HuH-7 (cell line): ENCODE results near the gene TANC1.

Experiments used
- DNase-seq: peaks from one replicate; pipeline ENCODE4 v3.0.0; 2011; ENCODE audit warnings: low spot score

TANC1 gene

DNA sequence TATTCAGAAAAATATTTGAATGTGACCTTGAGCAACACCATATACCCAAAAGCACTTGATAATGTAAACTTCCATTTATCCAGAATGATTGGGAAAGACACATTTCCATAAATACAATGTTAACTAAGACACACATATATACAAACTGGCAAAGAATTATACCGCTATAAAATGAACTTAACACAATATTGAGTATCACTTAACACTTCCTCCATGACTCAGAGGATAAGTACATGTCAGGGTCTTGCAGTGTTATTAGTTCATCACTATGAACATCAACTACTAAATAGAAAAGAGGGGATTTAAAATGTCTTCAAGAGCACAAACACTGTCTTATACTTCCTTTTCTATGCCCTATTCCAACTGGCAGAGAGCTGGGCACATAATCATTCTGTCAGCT, 299.5 kb downstream of the TANC1 start:
- DNase-seq, result no peak

DNA sequence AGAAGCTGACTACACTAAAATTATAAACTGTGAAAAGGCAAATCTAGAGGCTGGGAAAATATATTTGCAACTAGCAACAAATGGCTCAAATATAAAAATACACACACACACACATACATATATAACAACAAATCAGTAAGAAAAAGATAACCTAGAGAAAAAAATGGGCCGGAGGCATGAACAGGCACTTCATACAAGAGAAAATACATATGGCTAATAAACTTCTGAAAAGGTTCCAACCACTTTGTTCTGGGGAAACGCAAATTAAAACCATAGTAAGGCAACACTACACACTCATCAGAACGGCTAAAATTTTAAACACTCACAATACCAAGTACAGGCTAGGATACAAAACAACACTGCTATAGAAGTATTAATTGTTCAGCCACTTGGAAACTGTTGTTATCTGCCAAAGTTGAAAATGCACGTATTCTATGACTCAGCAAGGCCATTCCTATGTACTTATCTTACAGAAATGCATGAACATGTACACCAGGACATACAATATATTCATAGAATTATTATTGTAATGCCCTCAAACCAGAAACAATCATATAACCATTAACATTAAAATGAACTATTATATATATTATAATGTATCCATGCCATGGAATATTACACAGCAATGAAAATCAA, 302.4 kb downstream of the TANC1 start:
- no peak for DNase-seq

DNA sequence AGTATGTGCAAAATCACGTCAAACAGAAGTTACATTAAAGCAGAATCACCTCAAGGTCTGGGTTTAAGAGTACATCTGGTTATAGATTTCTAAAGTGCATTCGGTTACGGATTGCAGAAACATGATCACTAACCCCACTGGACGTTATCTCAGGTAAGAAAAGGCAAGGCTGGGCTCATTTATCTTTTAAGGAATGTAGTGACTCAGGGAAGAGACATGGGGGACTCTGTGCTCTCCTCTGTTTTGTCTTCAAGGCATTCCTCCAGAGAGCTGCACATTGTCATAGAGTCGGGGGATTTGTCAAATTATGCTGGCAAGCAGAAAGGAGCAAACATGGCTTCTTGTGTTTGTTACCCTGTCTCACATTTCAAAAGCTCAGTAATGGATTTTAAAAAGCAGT, 303.7 kb downstream of the TANC1 start:
- DNase-seq, result no peak

DNA sequence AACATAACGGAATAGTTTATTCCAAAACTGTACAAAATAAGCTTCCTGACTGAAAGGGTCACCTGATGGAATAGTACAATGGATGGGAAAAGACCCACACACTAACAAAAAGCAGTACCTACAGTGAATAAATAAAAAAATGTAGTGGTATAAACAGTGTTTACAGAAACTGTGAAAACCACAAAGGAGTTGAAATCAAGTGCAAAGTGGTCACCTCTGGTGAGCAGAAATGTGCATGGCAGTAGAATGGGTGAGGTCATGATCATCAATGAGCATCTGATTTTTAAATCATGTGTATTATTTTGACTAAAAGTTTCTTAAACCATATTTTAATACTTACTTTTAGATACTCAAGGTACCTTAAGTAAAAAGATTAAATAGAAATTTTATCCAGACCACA, 306.7 kb downstream of the TANC1 start:
- no peak for DNase-seq

DNA sequence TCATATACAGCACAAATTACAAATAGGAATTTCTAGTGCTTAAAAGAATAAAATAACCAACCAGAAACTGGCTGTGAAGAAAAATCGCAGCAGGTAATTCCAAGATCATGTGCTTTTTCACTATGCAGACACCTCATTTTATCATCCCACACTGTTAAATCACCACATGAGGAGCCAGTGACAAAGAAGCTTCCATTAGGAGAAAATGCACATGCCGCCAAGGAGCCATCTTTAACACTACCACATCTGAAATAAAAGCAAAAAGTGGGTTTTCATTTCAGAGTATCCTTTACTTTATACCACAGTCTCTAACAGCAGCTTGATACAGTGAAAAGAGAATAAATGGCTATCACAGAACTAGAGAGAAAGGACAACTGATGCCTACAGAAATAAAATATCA, 311.3 kb downstream of the TANC1 start:
- DNase-seq, result no peak

DNA sequence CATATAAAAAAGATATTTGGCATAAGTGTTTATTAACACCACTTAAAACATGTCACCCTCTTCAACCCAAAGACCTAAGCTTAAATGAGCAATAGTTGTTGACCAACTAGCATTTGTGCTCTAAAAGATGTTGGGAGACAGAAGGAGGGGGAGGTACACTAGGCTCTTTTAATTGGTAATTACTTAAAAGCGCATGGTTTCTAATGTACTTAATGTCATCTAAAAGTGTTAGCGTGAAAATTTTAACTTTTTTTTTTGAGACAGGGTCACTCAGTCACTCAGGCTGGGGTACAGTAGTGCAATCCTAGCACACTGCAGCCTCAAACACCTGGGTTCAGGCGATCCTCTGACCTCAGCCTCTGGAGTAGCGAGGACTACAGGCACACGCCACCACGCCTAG, 312.6 kb downstream of the TANC1 start:
- no peak for DNase-seq
